ENCODE data around the gene PTPRF.

PTPRF gene

DNA sequence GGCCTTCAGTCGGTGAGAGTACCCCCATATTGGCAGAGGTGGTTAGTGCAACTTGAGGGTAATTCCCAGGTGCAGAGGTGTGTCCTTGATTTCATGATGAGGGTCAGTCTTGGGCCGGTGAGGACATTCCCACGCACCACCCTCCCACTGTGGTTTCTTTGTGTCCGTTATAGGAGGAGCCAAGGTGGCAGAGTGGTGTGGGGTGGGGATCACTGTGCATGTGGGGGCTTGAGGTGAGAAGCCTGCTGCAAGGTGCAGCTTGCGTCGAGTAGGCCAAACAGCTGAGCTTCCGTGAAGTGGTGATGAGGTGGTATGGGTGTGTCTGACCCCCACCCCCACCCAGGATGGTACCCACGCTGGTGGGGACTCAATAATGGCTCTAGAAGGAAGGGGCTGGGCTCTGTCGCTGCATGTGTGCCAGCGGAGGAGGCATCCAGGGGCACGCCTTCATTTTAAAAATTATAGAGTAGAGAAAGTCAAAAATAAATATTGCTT lies 6.2 kb downstream of the PTPRF start:
- ChIA-PET POLR2A (no interaction called here), CTCF (interaction anchor here (1.4 to 1.8 kb wide), 2 partner anchors 12 to 18 kb away, joined by 5 to 6 read pairs; no protein-coding TSS in a partner anchor)
- Histone ChIP-seq H3K4me3 (ENCODE audit: control insufficient read depth in 1 of 7, extremely low read depth in 1 of 7, insufficient read depth in 4 of 7, low read depth in 2 of 7, low read length in 6 of 7) (no peak overlapping the region), H3K36me3 (ENCODE audit: control insufficient read depth in 4 of 4, insufficient read depth in 4 of 4, low read length in 3 of 4) (no peaks in the 10 kb centered on the region), H3K9me3 (ENCODE audit: control extremely low read depth in 1 of 5, control insufficient read depth in 4 of 5, insufficient read depth in 2 of 5, low read depth in 1 of 5, low read length in 4 of 5) (no peaks in the 10 kb centered on the region), H3K27ac (ENCODE audit: insufficient read depth in 1 of 2, low read depth in 1 of 2, low read length in 2 of 2, poor library complexity in 1 of 2, severe bottlenecking in 2 of 2) (no peak overlapping the region), H3K4me1 (ENCODE audit: control extremely low read depth in 1 of 4, control insufficient read depth in 4 of 4, insufficient read depth in 4 of 4, low read length in 3 of 4) (peaks cover 0 to under 1% (median 0%) of the 10 kb centered on the region in 4 experiments), H3K27me3 (replicated peaks in 2 of 5; ENCODE audit: control insufficient read depth in 4 of 5, insufficient read depth in 5 of 5, low read length in 4 of 5) (peaks cover 0 to 2% (median 0%) of the 10 kb centered on the region in 5 experiments)
- 96% methylated on average over 6 of the region's 11 CpGs for WGBS (ENCODE audit: insufficient coverage)
- no peak for DNase-seq

DNA sequence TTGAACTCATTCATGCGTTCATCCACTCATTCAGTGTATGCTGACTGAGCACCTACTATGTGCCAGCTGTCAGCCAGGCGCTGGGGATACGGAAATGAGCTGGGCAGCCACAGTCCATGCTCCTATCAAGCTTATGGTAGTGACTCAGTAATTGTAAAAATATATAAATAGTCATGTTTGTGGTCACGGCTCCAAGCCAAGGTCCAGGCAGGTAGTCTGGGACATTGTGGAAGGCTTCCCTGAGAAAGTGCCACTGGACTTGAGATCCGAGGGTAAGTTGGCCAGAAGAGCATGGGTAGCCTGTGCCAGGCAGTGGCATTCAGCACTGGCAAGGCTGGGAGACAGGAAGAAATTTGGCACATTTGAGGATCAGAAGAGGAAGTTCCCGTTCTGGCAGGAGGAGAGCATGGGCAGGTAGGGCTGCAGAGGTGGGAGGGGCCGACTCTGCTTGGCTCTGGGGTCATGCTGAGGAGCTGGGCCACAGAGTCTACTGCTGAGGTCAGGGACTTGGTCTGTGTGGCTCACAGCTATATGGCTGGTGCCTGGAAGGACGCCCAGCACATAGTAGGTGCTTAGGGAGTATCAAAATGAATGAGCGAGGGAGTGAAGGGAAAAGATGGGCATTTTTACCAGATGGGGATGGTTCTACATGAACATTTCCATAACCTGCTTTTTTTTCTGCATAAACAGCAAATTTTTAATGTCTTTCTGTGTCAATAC lies 6.9 kb downstream of the PTPRF start:
- no peaks in the 10 kb centered on the region for H3K9me3 ChIP-seq (ENCODE audit: control extremely low read depth in 1 of 5, control insufficient read depth in 4 of 5, insufficient read depth in 2 of 5, low read depth in 1 of 5, low read length in 4 of 5)
- POLR2A ChIA-PET: no interaction called here
- no peaks in the 10 kb centered on the region for H3K4me1 ChIP-seq (ENCODE audit: control extremely low read depth in 1 of 4, control insufficient read depth in 4 of 4, insufficient read depth in 4 of 4, low read length in 3 of 4)
- H3K36me3 ChIP-seq (ENCODE audit: control insufficient read depth in 4 of 4, insufficient read depth in 4 of 4, low read length in 3 of 4): no peaks in the 10 kb centered on the region
- H3K27ac ChIP-seq (ENCODE audit: insufficient read depth in 1 of 2, low read depth in 1 of 2, low read length in 2 of 2, poor library complexity in 1 of 2, severe bottlenecking in 2 of 2): no peak overlapping the region
- WGBS (ENCODE audit: insufficient coverage): 81% methylated on average over 8 of the region's 9 CpGs
- CTCF ChIA-PET: interaction anchor here (1.4 to 1.8 kb wide), 2 partner anchors 11 to 17 kb away, joined by 5 to 6 read pairs; no protein-coding TSS in a partner anchor
- H3K27me3 ChIP-seq (replicated peaks in 2 of 5; ENCODE audit: control insufficient read depth in 4 of 5, insufficient read depth in 5 of 5, low read length in 4 of 5): peaks cover 0 to 1% (median 0%) of the 10 kb centered on the region in 5 experiments
- DNase-seq: no peak
- H3K4me3 ChIP-seq (ENCODE audit: control insufficient read depth in 1 of 7, extremely low read depth in 1 of 7, insufficient read depth in 4 of 7, low read depth in 2 of 7, low read length in 6 of 7): no peak overlapping the region

DNA sequence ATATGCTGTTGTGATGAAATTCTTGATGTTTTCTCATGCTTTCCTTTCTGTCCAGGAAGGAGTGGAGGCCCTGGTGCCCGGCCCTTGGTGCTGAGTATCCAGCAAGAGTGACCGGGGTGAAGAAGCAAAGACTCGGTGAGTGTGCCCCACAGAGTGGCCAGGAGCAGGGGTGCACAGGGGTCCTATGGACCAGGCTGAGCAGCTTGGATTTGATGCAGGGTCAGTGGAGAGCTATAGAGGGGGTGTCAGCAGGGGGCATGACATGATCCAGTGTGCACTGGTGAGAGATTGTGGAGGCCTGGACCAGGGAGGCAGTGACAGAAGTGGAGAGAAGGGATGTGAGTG lies 7.4 kb downstream of the PTPRF start:
- no peaks in the 10 kb centered on the region for H3K4me1 ChIP-seq (ENCODE audit: control extremely low read depth in 1 of 4, control insufficient read depth in 4 of 4, insufficient read depth in 4 of 4, low read length in 3 of 4)
- ChIA-PET POLR2A (no interaction called here), CTCF (interaction anchor here (1.4 to 1.8 kb wide), 2 partner anchors 10 to 17 kb away, joined by 5 to 6 read pairs; no protein-coding TSS in a partner anchor)
- no peak overlapping the region for H3K4me3 ChIP-seq (ENCODE audit: control insufficient read depth in 1 of 7, extremely low read depth in 1 of 7, insufficient read depth in 4 of 7, low read depth in 2 of 7, low read length in 6 of 7)
- H3K27ac ChIP-seq (ENCODE audit: insufficient read depth in 1 of 2, low read depth in 1 of 2, low read length in 2 of 2, poor library complexity in 1 of 2, severe bottlenecking in 2 of 2): no peak overlapping the region
- peaks cover 0 to 1% (median 0%) of the 10 kb centered on the region in 5 experiments for H3K27me3 ChIP-seq (replicated peaks in 2 of 5; ENCODE audit: control insufficient read depth in 4 of 5, insufficient read depth in 5 of 5, low read length in 4 of 5)
- no peaks in the 10 kb centered on the region for H3K36me3 ChIP-seq (ENCODE audit: control insufficient read depth in 4 of 4, insufficient read depth in 4 of 4, low read length in 3 of 4)
- no peaks in the 10 kb centered on the region for H3K9me3 ChIP-seq (ENCODE audit: control extremely low read depth in 1 of 5, control insufficient read depth in 4 of 5, insufficient read depth in 2 of 5, low read depth in 1 of 5, low read length in 4 of 5)
- WGBS (ENCODE audit: insufficient coverage): 100% methylated on average over 2 of the region's 3 CpGs
- DNase-seq: no peak

DNA sequence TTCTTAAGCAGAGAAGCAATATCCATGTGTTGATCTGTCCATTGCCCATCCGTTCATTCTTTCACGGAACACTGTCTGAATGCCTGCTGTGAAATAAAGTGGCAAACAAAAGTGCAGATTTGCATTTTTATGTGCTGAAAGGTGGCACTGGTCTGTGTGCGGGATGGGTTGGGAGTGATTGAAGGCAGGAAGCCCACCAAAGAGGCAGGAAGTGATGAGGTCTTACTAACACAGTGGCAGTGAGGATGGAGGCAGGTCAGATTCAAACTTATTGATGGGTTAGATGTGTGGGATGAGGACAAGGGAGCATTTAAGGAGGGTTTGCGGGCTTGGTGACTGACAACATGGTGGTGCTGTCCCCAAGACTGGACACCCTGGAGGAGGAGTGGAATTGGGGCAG lies 8.3 kb downstream of the PTPRF start:
- peaks cover 0 to 1% (median 0%) of the 10 kb centered on the region in 5 experiments for H3K27me3 ChIP-seq (replicated peaks in 2 of 5; ENCODE audit: control insufficient read depth in 4 of 5, insufficient read depth in 5 of 5, low read length in 4 of 5)
- no peaks in the 10 kb centered on the region for H3K4me1 ChIP-seq (ENCODE audit: control extremely low read depth in 1 of 4, control insufficient read depth in 4 of 4, insufficient read depth in 4 of 4, low read length in 3 of 4)
- H3K36me3 ChIP-seq (ENCODE audit: control insufficient read depth in 4 of 4, insufficient read depth in 4 of 4, low read length in 3 of 4): no peaks in the 10 kb centered on the region
- CTCF ChIA-PET: no interaction called here
- H3K9me3 ChIP-seq (ENCODE audit: control extremely low read depth in 1 of 5, control insufficient read depth in 4 of 5, insufficient read depth in 2 of 5, low read depth in 1 of 5, low read length in 4 of 5): no peaks in the 10 kb centered on the region
- POLR2A ChIA-PET: no interaction called here
- H3K4me3 ChIP-seq (ENCODE audit: control insufficient read depth in 1 of 7, extremely low read depth in 1 of 7, insufficient read depth in 4 of 7, low read depth in 2 of 7, low read length in 6 of 7): no peak overlapping the region
- WGBS (ENCODE audit: insufficient coverage): 82% methylated on average over 4 of the region's 4 CpGs
- H3K27ac ChIP-seq (ENCODE audit: insufficient read depth in 1 of 2, low read depth in 1 of 2, low read length in 2 of 2, poor library complexity in 1 of 2, severe bottlenecking in 2 of 2): no peak overlapping the region
- DNase-seq: no peak

DNA sequence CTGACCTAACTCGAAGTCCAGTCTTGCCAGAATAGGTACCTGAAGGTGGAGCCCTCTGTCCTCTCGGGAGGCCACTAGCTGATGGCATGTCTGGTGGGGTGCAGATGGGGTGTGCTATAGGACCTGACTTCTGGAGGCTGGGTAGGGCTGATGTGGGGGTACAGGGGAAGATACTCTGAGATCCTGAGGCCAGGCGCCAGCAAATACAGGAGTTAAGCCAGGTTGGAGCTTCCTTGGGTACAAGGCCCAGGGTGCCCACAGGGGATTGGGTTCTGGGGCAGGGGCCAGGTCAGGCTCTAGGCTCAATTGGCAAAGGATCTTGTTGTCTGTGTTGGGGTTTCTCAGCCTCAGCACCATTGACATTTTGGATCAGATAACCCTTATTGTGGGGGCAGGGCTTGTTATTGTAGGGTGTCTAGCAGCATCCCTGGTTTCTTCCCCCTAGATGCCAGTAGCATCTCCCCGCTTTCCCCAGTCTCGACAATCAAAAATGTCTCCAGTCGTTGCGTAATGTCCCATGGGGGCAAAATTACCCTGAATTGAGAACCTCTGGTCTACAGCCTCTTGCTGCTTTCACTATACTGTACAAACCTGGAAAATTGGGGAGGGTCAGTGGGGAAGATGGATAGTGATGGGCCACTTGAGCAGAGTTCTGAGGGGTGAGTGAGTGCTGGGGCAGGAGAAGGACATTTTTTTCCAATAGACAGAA lies 9.2 kb downstream of the PTPRF start:
- ChIA-PET CTCF (interaction anchor here (1.1 kb wide), 1 partner anchor 26 kb away, joined by 3 read pairs; no protein-coding TSS in a partner anchor), POLR2A (no interaction called here)
- WGBS (ENCODE audit: insufficient coverage): 100% methylated on average over 5 of the region's 7 CpGs
- H3K4me3 ChIP-seq (ENCODE audit: control insufficient read depth in 1 of 7, extremely low read depth in 1 of 7, insufficient read depth in 4 of 7, low read depth in 2 of 7, low read length in 6 of 7): no peak overlapping the region
- H3K36me3 ChIP-seq (ENCODE audit: control insufficient read depth in 4 of 4, insufficient read depth in 4 of 4, low read length in 3 of 4): no peaks in the 10 kb centered on the region
- no peaks in the 10 kb centered on the region for H3K4me1 ChIP-seq (ENCODE audit: control extremely low read depth in 1 of 4, control insufficient read depth in 4 of 4, insufficient read depth in 4 of 4, low read length in 3 of 4)
- H3K9me3 ChIP-seq (ENCODE audit: control extremely low read depth in 1 of 5, control insufficient read depth in 4 of 5, insufficient read depth in 2 of 5, low read depth in 1 of 5, low read length in 4 of 5): no peaks in the 10 kb centered on the region
- no peak overlapping the region for H3K27ac ChIP-seq (ENCODE audit: insufficient read depth in 1 of 2, low read depth in 1 of 2, low read length in 2 of 2, poor library complexity in 1 of 2, severe bottlenecking in 2 of 2)
- DNase-seq: no peak
- peaks cover 0 to 3% (median 0%) of the 10 kb centered on the region in 5 experiments for H3K27me3 ChIP-seq (replicated peaks in 2 of 5; ENCODE audit: control insufficient read depth in 4 of 5, insufficient read depth in 5 of 5, low read length in 4 of 5)

DNA sequence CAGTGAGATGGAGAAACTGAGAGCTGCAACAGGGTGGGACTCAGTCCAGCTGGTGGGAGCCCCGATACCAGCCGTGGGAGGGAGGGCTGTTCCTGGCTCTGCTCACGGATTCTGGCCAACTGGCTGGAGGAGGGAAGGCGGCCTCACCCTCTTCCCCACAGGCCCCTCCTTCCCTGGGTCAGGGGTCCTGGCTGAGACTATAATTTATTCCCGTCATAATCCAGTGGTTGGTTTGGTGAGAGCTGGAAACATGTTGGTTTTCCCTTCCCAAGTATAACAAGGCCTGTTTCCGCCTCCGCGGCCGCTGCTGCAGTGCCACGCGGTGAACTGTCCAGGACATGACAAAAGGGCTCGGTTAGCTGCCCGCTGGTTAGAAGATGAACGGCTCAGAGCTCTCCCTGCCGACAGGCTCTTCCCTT lies 10.0 kb downstream of the PTPRF start:
- H3K36me3 ChIP-seq (ENCODE audit: control insufficient read depth in 4 of 4, insufficient read depth in 4 of 4, low read length in 3 of 4): no peaks in the 10 kb centered on the region
- DNase-seq: no peak
- no peak overlapping the region for H3K4me3 ChIP-seq (ENCODE audit: control insufficient read depth in 1 of 7, extremely low read depth in 1 of 7, insufficient read depth in 4 of 7, low read depth in 2 of 7, low read length in 6 of 7)
- ChIA-PET CTCF (interaction anchor here (1.1 kb wide), 1 partner anchor 27 kb away, joined by 3 read pairs; no protein-coding TSS in a partner anchor), POLR2A (no interaction called here)
- H3K27ac ChIP-seq (ENCODE audit: insufficient read depth in 1 of 2, low read depth in 1 of 2, low read length in 2 of 2, poor library complexity in 1 of 2, severe bottlenecking in 2 of 2): no peak overlapping the region
- peaks cover 0 to 3% (median 0%) of the 10 kb centered on the region in 5 experiments for H3K27me3 ChIP-seq (replicated peaks in 2 of 5; ENCODE audit: control insufficient read depth in 4 of 5, insufficient read depth in 5 of 5, low read length in 4 of 5)
- H3K4me1 ChIP-seq (ENCODE audit: control extremely low read depth in 1 of 4, control insufficient read depth in 4 of 4, insufficient read depth in 4 of 4, low read length in 3 of 4): no peaks in the 10 kb centered on the region
- H3K9me3 ChIP-seq (ENCODE audit: control extremely low read depth in 1 of 5, control insufficient read depth in 4 of 5, insufficient read depth in 2 of 5, low read depth in 1 of 5, low read length in 4 of 5): no peaks in the 10 kb centered on the region
- 92% methylated on average over 12 of the region's 15 CpGs for WGBS (ENCODE audit: insufficient coverage)

DNA sequence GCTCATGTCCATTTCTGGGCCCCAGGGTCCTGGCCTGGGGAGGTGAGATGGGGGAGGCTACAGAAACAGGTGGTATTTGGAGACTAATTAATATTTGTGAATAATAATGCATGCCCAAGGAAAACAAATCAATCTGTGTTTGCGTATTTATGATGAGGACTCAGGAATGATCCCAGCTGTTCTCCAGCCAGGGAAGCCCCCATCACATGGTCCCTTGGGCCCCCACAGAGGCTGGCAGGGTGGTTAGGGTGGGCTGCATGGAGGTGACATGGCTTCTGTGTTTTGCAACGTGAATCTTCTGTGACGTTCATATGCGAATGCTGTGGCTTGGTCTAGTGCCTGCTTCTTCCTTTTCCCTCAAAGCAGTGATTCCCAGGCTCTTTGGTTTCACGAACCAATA lies 10.5 kb downstream of the PTPRF start:
- ChIA-PET CTCF (no interaction called here), POLR2A (no interaction called here)
- H3K4me1 ChIP-seq (ENCODE audit: control extremely low read depth in 1 of 4, control insufficient read depth in 4 of 4, insufficient read depth in 4 of 4, low read length in 3 of 4): no peaks in the 10 kb centered on the region
- H3K27ac ChIP-seq (ENCODE audit: insufficient read depth in 1 of 2, low read depth in 1 of 2, low read length in 2 of 2, poor library complexity in 1 of 2, severe bottlenecking in 2 of 2): no peak overlapping the region
- no peaks in the 10 kb centered on the region for H3K36me3 ChIP-seq (ENCODE audit: control insufficient read depth in 4 of 4, insufficient read depth in 4 of 4, low read length in 3 of 4)
- 100% methylated on average over 1 of the region's 5 CpGs for WGBS (ENCODE audit: insufficient coverage)
- H3K4me3 ChIP-seq (ENCODE audit: control insufficient read depth in 1 of 7, extremely low read depth in 1 of 7, insufficient read depth in 4 of 7, low read depth in 2 of 7, low read length in 6 of 7): no peak overlapping the region
- H3K27me3 ChIP-seq (replicated peaks in 2 of 5; ENCODE audit: control insufficient read depth in 4 of 5, insufficient read depth in 5 of 5, low read length in 4 of 5): peaks cover 0 to 3% (median 0%) of the 10 kb centered on the region in 5 experiments
- DNase-seq: no peak
- no peaks in the 10 kb centered on the region for H3K9me3 ChIP-seq (ENCODE audit: control extremely low read depth in 1 of 5, control insufficient read depth in 4 of 5, insufficient read depth in 2 of 5, low read depth in 1 of 5, low read length in 4 of 5)

Data from common myeloid progenitor, CD34-positive (primary cell).